ENCODE measurements around the gene DLL1.

- TF ChIP-seq CTCF (conservative IDR thresholded peaks at IDR 0.05) (no peak), ZFX (IDR thresholded peaks at IDR 0.05) (no peak)
Observed at GRCh38 chr6:170284126-170284773, 6.6 kb downstream of the DLL1 start.

All from C4-2B (cell line).